HPDE6-E6E7 (cell line): ENCODE measurements around the gene TTC34.
"Not testable (repeated sequence)": the region's sequence is repeated elsewhere in the genome, so short reads cannot be mapped to it uniquely, and the experiment has no call there.

Source experiments
- DNase-seq: peaks from one replicate; pipeline ENCODE4 v3.0.0; 2011; ENCODE audit warnings: missing footprints; ENCODE audit errors: extremely low spot score

TTC34 gene

GRCh38 chr1:2629627-2630497 is 171.6 kb downstream of the TTC34 start:
- DNase-seq: no peak

GRCh38 chr1:2628933-2629626 is 172.4 kb downstream of the TTC34 start:
- DNase-seq: no peak

- no peak for DNase-seq
These were observed 173.1 kb downstream of the TTC34 start for GRCh38 chr1:2628191-2628932.

- DNase-seq: no peak
These were observed 173.7 kb downstream of the TTC34 start for GRCh38 chr1:2627746-2628145.

GRCh38 chr1:2625748-2626147 is 175.7 kb downstream of the TTC34 start:
- not testable (repeated sequence) for DNase-seq

- no peak for DNase-seq
These were observed 176.2 kb downstream of the TTC34 start for GRCh38 chr1:2625311-2625710.

GRCh38 chr1:2624735-2625300 is 176.7 kb downstream of the TTC34 start:
- no peak for DNase-seq

- no peak for DNase-seq
These were observed 177.7 kb downstream of the TTC34 start for GRCh38 chr1:2623571-2624337.

- DNase-seq: no peak
These were observed 183.5 kb downstream of the TTC34 start for GRCh38 chr1:2617971-2618470.

GRCh38 chr1:2614145-2614544 is 187.3 kb downstream of the TTC34 start:
- DNase-seq: no peak

- DNase-seq: no peak
These were observed 188.7 kb downstream of the TTC34 start for GRCh38 chr1:2612591-2613365.

- DNase-seq: no peak
These were observed 189.7 kb downstream of the TTC34 start for GRCh38 chr1:2611621-2612437.

- DNase-seq: peak; percentile 20
These were observed 190.4 kb downstream of the TTC34 start for GRCh38 chr1:2611031-2611501.

GRCh38 chr1:2610036-2610959 is 191.2 kb downstream of the TTC34 start:
- DNase-seq: no peak

GRCh38 chr1:2609319-2610035 is 192.0 kb downstream of the TTC34 start:
- DNase-seq: no peak

- no peak for DNase-seq
These were observed 193.8 kb downstream of the TTC34 start for GRCh38 chr1:2607641-2608091.

- DNase-seq: no peak
These were observed 194.4 kb downstream of the TTC34 start for GRCh38 chr1:2606881-2607621.
